ENCODE measurements around the gene UGT1A7. TPM values are rescaled to one million over a fixed set of nuclear protein-coding genes. Genes with fewer than 3 reads are reported as not detected.
"Not testable (repeated sequence)": the region's sequence is repeated elsewhere in the genome, so short reads cannot be mapped to it uniquely, and the experiment has no call there.

UGT1A7 gene
- total RNA-seq (under 1 TPM in 1 of 2 donors, not detected in 1; 0.19 TPM), polyA plus RNA-seq (ENCODE audit: insufficient read depth, low read depth, low replicate concordance) (not detected)
- long read RNA-seq, donor 1: 0 reads
- long read RNA-seq, donor 2: 0 reads

DNA sequence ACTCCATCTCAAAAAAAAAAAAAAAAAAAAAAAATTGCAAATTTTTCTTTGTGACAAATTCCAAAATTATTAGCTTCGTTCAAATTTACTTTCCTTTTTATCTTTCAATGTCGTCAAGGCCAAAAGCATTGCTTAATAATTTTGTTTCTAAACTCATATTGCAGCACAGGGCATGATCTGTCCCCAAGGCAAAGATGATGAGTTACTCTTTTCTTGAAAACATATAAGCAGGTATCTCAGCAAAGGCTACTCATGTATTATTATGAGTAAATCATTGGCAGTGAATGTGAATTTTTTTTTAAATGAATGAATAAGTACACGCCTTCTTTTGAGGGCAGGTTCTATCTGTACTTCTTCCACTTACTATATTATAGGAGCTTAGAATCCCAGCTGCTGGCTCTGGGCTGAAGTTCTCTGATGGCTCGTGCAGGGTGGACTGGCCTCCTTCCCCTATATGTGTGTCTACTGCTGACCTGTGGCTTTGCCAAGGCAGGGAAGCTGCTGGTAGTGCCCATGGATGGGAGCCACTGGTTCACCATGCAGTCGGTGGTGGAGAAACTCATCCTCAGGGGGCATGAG, at the start of gene UGT1A7:
TSS of gene UGT1A7 (plus strand) at position 381 of the 579 bp plus-strand sequence. CDS start at position 418, 37 bp downstream.
- H3K27me3 ChIP-seq: no peaks in the 10 kb centered on the region
- H3K27ac ChIP-seq: no peak within 1 kb of the TSS
- intact Hi-C loops (cut with DNase I; ENCODE audit: low total_unique reads): no loop called here
- no peak for DNase-seq
- no peak for TF ChIP-seq POLR2A (IDR thresholded peaks at IDR 0.05)
- TF ChIP-seq, protein P1, sequence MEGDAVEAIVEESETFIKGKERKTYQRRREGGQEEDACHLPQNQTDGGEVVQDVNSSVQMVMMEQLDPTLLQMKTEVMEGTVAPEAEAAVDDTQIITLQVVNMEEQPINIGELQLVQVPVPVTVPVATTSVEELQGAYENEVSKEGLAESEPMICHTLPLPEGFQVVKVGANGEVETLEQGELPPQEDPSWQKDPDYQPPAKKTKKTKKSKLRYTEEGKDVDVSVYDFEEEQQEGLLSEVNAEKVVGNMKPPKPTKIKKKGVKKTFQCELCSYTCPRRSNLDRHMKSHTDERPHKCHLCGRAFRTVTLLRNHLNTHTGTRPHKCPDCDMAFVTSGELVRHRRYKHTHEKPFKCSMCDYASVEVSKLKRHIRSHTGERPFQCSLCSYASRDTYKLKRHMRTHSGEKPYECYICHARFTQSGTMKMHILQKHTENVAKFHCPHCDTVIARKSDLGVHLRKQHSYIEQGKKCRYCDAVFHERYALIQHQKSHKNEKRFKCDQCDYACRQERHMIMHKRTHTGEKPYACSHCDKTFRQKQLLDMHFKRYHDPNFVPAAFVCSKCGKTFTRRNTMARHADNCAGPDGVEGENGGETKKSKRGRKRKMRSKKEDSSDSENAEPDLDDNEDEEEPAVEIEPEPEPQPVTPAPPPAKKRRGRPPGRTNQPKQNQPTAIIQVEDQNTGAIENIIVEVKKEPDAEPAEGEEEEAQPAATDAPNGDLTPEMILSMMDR (IDR thresholded peaks at IDR 0.05): no peak
- no peaks in the 10 kb centered on the region for H3K4me1 ChIP-seq
- H3K9me3 ChIP-seq: no peaks in the 10 kb centered on the region
- WGBS, 2 donors: 68 to 80% methylated on average over 5 of the region's 5 CpGs
- H3K4me3 ChIP-seq: no peak within 1 kb of the TSS
- H3K36me3 ChIP-seq (ENCODE audit: low read depth, missing control alignments): no peaks in the 10 kb centered on the region

DNA sequence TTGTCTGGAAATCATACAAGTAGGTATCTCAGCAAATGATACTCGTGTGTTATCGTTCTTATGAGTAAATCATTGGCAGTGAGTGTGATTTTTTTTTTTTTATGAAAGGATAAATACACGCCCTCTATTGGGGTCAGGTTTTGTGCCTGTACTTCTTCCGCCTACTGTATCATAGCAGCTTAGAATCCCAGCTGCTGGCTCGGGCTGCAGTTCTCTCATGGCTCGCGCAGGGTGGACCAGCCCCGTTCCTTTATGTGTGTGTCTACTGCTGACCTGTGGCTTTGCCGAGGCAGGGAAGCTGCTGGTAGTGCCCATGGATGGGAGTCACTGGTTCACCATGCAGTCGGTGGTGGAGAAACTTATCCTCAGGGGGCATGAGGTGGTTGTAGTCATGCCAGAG, 45.4 kb upstream of the UGT1A7 start, which contains the start of gene UGT1A10:
TSS of gene UGT1A10 (plus strand) at position 143 of the 400 bp plus-strand sequence. CDS start at position 218, 75 bp downstream.
- H3K4me1 ChIP-seq; H3K27ac ChIP-seq; H3K27me3 ChIP-seq; H3K36me3 ChIP-seq (ENCODE audit: low read depth, missing control alignments); DNase-seq; H3K4me3 ChIP-seq; intact Hi-C loops (cut with DNase I; ENCODE audit: low total_unique reads); H3K9me3 ChIP-seq: not testable (repeated sequence)
- WGBS, 2 donors: 81 to 93% methylated on average over 9 to 10 of the region's 10 CpGs

DNA sequence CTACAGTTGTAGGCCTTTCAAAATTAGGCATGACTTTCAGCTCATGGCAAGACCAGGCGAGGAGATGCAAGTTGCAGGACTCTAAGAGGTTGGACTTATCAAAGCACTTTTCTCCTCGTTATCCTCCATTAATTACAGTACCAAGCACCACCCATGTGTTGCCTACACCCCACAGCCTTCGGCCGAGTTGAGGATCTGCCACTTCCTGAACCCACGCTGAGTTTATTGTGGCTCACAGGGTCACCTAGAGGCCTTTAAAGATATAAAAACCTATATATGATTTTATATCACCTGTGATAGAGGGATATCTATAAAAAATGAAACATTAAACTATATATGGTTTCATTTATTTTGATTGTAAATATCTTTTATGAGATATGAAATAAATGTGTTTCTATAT, 42.9 kb upstream of the UGT1A7 start:
- Histone ChIP-seq H3K4me1 (no peaks in the 10 kb centered on the region), H3K9me3 (no peaks in the 10 kb centered on the region), H3K4me3 (no peak overlapping the region), H3K27me3 (no peaks in the 10 kb centered on the region), H3K36me3 (ENCODE audit: low read depth, missing control alignments) (no peaks in the 10 kb centered on the region), H3K27ac (no peak overlapping the region)
- intact Hi-C loops (cut with DNase I; ENCODE audit: low total_unique reads): no loop called here
- no peak for TF ChIP-seq POLR2A (IDR thresholded peaks at IDR 0.05)
- TF ChIP-seq, protein P1 (IDR thresholded peaks at IDR 0.05): no peak
- DNase-seq: no peak
- WGBS, 2 donors: 68 to 70% methylated on average over 5 of the region's 5 CpGs

DNA sequence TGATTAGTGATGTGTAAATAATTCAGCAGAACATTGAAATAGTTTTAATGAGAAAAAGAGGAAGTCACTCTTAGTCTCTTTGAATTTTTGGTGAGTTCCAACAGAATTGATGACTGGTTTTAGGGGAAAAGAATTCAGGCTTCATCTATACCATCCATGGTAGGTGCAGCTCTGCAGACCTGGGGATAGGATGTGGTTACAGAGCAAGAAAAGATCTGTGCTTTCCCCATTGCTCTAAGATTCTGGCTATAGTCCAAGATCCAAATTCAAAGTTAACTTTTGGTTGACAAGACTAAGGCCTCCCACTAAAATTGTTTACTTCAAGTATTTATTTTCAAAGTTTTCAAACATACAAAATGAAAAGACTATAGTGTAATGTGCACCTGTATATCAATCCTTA, 41.8 kb upstream of the UGT1A7 start:
- intact Hi-C loops (cut with DNase I; ENCODE audit: low total_unique reads): no loop called here
- DNase-seq: no peak

DNA sequence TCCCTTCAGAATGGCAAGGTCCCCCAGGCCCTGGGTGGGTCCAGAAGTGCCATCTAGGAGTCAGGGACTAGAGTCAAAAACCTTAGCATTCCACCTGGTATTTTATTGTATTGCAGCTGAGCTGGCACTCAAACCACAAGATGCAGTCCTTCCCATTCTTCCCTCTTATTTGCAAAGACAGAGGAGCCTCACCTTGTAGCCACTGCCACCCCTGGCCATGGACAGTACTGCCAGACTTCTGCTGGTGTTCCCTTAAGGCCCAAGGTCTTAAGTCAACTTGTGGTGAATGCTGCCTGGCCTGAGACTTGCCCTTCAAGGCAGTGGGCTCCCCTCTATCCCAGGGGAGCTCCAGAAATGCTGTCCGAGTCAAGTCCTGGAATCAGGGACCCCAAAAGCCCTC, 38.6 kb upstream of the UGT1A7 start:
- H3K27ac ChIP-seq: no peak overlapping the region
- no peak for DNase-seq
- no peak overlapping the region for H3K4me3 ChIP-seq
- H3K36me3 ChIP-seq (ENCODE audit: low read depth, missing control alignments): no peaks in the 10 kb centered on the region
- no peaks in the 10 kb centered on the region for H3K4me1 ChIP-seq
- no peaks in the 10 kb centered on the region for H3K9me3 ChIP-seq
- H3K27me3 ChIP-seq: no peaks in the 10 kb centered on the region
- intact Hi-C loops (cut with DNase I; ENCODE audit: low total_unique reads): no loop called here
- 88% methylated on average over 1 of the region's 1 CpG; no CpG with 5 or more reads in 1 of the 2 donors for WGBS, 2 donors
- TF ChIP-seq, protein P1 (IDR thresholded peaks at IDR 0.05): no peak
- TF ChIP-seq POLR2A (IDR thresholded peaks at IDR 0.05): no peak

More for the DNA sequence above, 41.8 kb upstream of the UGT1A7 start:
- no peaks in the 10 kb centered on the region for H3K9me3 ChIP-seq
- H3K4me3 ChIP-seq: no peak overlapping the region
- TF ChIP-seq POLR2A (IDR thresholded peaks at IDR 0.05): no peak
- TF ChIP-seq, protein P1 (IDR thresholded peaks at IDR 0.05): no peak
- no peaks in the 10 kb centered on the region for H3K36me3 ChIP-seq (ENCODE audit: low read depth, missing control alignments)
- H3K4me1 ChIP-seq: no peaks in the 10 kb centered on the region
- no peak overlapping the region for H3K27ac ChIP-seq
- H3K27me3 ChIP-seq: no peaks in the 10 kb centered on the region

DNA sequence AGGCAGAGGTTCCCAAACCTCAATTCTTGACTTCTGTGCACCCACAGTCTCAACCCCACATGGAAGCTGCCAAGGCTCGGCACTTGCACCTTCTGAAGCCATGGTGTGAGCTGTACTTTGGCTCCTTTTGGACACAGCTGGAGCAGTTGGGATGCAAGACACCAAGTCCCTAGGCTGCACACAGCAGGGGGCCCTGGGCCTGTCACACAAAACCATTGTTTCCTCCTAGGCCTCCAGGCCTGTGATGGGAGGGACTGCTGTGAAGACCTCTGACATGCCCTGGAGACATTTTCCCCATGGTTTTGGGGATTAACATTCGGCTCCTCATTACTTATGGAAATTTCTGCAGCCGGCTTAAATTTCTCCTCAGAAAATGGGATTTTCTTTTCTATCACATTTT, 35.7 kb upstream of the UGT1A7 start:
- WGBS, 2 donors: 84 to 94% methylated on average over 3 of the region's 3 CpGs
- H3K4me1 ChIP-seq; H3K36me3 ChIP-seq (ENCODE audit: low read depth, missing control alignments); H3K9me3 ChIP-seq; H3K27ac ChIP-seq; H3K4me3 ChIP-seq; H3K27me3 ChIP-seq; DNase-seq; intact Hi-C loops (cut with DNase I; ENCODE audit: low total_unique reads): not testable (repeated sequence)

Data from testis (tissue), 5 donors.